ENCODE results near the gene MFSD2B.

DNA sequence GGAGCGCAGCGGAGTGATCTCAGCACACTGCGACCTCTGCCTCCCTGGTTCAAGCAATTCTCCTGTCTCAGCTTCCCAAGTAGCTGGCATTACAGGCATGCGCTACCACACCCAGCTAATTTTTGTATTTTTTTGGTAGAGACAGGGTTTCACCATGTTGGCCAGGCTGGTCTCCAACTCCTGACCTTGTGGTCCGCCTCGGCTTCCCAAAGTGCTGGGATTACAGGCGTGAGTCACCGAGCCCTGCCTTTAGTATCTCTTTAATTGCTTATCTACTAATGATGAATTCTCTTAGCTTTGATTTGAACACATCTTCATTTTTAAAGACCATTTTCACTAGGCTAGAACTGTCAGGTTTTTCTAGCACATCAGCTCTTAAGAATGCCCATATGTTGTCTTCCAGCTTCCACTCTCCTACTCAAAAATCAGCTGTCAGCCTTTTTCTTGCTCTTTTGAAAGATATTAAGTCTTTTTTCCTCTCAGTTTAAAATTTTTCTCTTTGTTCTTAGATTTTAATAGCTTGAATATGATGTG, 16.1 kb upstream of the MFSD2B start:
- no peak for TF ChIP-seq CREB5 (CRISPR knock-in tag; IDR thresholded peaks at IDR 0.05; ENCODE audit: low read depth)
- TF ChIP-seq ZNF565 (CRISPR knock-in tag; conservative IDR thresholded peaks at IDR 0.05; ENCODE audit: low read depth), result no peak
- no peak for TF ChIP-seq TOX (CRISPR knock-in tag; IDR thresholded peaks at IDR 0.05; ENCODE audit: borderline replicate concordance)
